ENCODE results near the gene CFAP300.
A peak's percentile ranks its signal among the peaks of the same experiment; 100 is the strongest.

Gene CFAP300

DNA sequence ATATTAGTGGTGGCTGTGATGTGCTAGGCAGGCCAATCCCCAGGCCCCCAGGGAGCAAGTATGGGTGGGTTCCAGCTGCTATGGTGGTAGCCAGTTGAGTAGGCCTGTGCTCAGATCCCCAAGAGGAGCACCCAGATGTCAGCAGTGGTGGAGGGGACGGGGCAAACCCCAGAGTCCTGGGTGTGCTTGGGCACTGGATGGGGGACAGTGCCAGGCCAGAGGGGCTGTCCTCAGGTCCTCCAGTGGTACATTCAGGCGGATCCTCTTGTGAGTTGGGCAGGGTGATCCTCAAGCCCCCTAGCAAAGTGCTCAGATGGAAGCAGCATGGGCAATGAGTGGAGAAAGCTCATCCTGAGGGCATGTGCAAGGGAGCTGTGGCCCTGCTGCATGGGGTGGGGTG, 26.0 kb downstream of the CFAP300 start:
- DNase-seq: no peak

GRCh38 chr11:102079625-102080024, 32.4 kb downstream of the CFAP300 start:
- DNase-seq: no peak

DNA sequence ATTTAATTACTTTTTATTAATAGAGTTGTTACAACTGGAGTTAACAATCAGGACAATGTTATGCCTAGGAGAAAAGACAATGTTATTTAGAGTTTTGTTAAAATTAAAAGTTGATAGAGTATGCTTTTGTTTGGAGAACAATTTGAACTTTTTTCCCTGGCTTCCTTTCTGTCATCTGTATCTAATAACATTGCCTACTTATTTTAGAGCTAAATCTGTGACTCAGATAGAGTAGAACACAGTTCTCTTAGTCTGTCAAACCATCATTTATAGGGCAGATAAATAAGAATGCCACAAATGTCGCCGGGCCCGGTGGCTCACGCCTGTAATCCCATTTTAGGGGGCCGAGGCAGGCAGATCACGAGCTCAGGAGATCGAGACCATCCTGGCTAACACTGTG, 34.1 kb downstream of the CFAP300 start:
- no peak for DNase-seq

DNA sequence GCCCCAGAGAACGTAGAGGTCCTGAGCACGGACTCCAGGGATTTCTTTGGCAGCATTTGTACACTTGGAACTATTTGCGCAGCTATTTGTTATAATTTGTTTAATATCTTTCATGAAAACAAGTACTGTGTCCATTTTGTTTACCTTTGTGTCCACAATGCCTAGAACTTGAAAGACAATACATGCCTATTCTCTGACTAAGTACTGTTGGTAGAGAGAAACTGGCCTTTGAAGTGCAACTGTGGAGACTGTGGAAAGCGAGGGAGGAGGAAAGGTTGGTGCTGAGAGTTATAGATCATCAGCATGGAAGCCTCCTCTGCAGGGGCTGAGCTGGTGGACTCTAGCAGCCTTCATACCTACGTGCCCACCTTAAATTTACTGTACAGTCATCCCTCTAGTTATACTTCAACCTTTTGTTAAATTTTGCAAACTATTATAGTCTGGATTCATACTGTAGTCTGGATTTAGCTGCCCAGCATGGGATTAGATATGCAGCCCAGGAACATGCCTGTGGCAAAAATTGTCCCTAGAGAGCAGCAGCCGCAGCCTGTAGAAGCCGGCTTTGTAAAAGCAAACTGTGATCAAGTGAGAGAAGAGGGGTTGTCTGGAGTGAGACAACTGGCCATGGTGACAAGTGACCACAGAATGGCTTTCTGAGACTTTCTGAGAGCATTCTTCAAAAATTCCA, 38.8 kb downstream of the CFAP300 start:
- no peak for DNase-seq

GRCh38 chr11:102097186-102097585, 49.9 kb downstream of the CFAP300 start:
- DNase-seq: no peak

DNA sequence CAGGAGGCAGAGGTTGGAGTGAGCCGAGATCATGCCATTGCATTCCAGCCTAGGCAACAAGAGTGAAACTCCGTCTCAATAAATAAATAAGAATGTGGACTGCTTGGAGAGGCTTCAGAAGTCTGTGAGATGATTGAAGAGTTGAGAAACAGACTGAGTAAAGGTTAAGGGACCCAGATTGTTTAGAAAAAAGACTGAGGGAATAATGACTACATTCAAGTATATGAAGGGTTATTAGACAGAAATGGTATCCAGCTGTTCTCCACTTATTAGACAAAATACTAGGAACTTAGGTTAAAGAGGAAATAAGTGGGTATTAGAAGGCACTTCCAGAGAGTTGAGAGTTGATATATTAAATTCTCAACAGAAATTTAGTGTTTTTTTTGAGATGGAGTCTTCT, 52.5 kb downstream of the CFAP300 start:
- no peak for DNase-seq

- no peak for DNase-seq
Observed at GRCh38 chr11:102108734-102109440, 61.6 kb downstream of the CFAP300 start.

DNA sequence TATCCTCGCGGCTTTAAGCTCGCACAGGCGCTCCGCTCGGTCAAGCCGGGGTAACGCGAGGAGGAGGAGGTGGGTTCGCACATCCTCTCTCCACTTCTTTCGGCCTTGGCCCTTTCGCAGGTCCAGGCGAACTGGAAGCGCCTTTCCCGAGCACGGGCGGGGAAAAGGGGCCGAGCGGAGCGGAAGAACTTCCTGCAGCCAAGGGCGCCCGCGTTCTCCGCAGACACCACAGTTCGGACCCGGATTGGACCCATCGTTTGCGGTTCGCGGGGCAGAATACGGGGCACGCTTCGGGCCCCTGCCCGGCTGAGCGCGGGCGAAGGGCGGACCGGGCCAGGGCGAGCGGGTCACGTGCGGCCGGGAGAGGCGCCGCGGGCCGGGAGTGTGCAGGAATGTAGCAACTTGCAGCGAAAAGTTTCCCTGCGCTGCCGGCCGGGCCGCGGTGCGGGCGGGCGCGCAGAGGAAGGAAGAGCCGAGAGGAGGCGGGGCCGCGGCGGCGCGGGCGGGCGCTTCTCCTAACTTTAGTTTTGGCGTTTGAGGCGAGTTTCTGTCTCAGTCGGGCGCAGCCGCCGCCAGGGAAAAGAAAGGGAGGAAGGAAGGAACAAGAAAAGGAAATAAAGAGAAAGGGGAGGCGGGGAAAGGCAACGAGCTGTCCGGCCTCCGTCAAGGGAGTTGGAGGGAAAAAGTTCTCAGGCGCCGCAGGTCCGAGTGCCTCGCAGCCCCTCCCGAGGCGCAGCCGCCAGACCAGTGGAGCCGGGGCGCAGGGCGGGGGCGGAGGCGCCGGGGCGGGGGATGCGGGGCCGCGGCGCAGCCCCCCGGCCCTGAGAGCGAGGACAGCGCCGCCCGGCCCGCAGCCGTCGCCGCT, 62.9 kb downstream of the CFAP300 start, which contains the start of gene YAP1:
Gene YAP1 (plus strand): TSS at position 552 of the 865 bp plus-strand sequence. CDS start 402 bp downstream, outside the sequence.
- peak; percentile 41 for DNase-seq

DNA sequence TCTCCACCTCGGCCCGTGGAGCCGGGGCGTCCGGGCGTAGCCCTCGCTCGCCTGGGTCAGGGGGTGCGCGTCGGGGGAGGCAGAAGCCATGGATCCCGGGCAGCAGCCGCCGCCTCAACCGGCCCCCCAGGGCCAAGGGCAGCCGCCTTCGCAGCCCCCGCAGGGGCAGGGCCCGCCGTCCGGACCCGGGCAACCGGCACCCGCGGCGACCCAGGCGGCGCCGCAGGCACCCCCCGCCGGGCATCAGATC, 63.4 kb downstream of the CFAP300 start:
- no peak for DNase-seq

DNA sequence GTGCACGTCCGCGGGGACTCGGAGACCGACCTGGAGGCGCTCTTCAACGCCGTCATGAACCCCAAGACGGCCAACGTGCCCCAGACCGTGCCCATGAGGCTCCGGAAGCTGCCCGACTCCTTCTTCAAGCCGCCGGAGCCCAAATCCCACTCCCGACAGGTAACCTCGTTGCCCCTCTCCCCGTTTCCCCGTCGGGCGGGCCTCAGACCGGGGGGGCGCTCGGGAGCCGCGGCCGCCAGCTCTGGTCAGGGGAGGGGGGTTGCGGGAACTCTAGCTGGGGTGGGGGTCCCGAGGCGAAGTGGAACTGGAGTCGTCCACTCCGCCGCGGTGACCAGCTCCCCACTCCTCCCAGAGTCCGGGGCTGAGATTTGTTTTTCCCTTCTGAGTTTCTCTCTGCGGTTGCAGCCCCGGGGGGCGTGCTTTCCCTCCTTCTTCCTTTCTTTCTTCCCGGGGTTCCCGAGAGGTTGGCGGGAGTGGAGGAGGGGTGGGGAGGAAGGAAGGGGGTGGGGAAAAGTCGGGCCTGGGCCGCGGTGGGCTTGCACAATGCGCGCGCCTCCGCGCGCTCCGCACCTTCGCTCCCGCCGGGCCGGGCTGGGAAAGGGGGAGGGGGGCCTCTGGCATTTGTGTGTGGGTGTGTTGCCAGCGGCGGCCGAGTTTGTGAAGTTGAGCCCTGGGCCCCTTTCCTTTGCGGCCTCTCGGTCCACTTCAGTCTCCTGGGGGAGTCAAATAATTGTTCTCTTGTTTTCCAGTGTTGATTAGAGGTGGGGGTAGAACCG, 64.0 kb downstream of the CFAP300 start:
- DNase-seq: peak; percentile 24

DNA sequence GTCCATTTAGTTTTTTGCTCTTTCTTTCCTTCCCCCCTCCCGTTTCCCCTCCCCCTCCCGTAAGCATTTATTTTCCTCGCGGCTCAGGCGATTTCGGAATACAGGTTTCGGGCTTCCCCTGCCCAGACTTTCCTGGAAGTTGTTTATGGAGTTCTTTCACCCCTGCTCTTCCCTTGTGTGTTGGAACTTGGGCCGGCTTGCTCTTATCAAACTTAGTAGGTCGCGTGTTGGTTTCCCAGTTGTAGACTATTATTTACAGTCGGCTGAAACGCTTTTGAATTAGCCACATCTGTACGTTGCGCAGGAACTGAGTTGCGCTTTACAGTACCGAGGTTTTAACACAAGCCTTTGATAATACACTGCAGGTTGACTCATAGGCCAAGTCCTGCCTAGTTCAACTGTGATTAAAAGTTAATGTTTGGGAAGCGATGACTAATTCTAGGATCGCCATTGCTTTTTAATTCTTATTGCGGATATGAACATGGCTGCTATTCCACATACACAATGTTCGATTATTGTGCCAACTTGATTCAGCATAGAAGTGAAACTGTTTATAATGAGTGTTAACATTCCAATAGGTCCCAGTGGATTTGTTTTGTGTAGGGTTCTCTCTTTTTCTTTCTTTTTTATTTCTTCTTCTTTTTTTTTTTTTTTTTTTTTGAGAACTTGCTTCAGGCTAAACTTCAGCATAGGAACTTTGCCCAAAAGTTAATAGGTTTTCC, 64.7 kb downstream of the CFAP300 start:
- DNase-seq: no peak

DNA sequence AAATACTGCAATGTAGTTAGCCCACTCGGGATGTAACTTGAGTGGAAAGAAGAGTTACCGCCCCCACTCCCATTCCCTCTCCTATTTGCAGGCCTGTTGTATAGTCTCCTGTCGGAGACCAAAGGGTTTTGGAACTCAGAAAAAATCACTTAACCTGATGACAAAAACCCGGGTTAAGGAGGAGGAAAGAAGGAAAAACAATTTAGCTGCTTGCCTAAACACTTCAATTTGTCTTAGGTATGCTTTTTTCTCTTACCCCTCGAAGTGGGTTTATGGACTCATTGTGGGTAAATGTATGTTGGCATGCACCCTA, 65.2 kb downstream of the CFAP300 start:
- DNase-seq: no peak

GRCh38 chr11:102114032-102114431, 66.8 kb downstream of the CFAP300 start:
- no peak for DNase-seq

DNA sequence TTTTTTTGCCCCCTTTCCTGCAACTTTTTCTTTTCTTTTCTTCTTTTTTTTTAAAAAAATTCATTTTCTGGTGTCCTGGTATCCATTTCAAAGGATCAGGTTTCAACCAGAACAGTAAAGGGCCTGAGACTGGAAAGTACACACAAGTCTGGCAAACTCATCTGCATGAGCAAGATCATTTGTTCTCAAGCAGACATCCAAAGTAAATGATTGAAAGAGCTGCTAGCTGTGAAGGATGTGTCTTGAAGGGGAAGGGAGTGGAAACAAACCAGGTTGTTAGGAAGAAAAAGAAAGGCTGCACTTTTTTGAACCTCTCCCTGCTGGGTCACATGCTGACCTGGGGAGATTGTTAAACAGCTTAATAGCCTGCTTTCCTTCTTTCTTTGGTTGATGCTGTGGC, 68.3 kb downstream of the CFAP300 start:
- DNase-seq: no peak

DNA sequence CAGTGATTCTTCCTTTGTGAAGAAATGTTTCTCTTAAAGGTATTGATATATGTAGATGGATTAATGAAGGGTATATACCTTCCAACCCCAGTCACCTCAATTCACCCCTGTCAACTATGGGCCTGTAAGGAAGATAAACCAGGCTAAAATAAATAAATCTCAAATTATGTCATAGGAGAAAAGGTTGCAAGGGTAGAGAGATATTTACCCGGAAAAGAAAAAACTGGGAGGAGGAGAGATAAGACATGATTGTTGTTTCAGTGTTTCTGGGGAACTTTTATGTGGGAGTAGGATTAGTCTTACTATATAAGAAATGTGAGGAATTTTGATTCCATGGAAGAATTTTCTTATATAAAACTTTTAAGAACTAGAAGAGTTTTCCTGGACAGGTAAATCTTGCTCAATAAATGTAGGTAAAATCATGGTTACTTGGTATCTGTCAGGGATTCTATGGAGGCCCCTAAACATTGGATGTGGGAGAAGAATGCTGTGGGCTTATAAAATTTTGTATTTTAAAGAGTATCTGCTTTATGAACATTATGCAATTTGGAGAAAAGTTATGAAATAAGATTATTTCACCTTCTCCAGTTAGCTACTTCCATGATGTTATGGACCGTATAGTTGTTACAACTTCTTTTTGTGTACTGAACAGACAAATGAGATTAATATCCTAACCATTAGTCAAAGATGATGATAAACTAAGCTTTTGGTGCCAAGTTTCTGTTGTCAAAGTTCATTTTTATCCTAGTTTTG, 69.4 kb downstream of the CFAP300 start:
- DNase-seq: no peak

DNA sequence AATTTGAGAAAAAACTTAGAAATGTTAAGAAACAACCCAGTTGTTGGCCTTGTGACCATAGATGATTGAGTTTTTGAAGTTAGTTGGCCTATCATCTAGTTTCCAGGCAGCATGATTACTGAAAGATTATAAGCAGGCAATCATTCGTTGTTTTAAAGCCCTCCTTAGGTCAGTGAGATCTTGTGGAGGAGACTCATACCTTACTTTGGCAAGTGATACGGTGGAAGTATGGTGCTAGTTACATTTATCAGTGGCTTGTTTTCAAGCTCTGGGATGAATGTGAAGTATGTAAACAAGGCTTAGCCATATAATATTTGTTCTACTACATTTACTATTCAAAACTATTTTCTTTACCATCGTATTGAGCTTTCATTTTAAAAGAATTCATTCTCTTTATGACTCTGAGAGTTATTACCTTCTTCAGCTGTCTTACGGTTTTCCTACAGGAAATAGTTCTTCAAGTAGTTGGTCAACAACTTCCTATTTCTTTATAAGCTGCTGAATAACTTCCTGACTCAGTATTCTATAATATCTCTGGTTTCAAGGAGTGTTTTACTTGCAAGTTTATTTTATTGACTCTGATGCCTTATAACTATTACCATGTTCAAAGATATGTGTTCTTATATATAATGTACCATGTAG, 70.4 kb downstream of the CFAP300 start:
- no peak for DNase-seq

- peak; percentile 68 for DNase-seq
Observed at GRCh38 chr11:102118937-102119336, 71.7 kb downstream of the CFAP300 start.

DNA sequence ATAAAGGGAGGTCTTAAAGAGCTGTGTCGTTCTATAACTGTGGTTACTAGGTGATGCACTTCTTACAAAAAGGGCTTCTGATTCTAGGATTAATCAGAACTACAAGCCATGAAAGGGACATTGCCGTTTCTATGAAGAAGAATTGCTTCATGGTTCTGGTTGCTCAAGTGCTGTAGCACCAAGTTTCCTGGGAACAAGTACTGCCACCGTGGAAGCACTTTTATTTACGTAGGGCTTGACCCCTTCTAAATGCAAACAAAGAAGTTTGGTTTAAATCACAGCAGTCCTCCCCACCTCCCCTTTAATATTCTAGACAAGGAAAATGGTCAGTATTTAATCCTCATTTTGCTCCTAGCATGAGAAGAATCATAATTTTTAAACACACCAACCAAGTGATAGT, 72.8 kb downstream of the CFAP300 start:
- DNase-seq: peak; percentile 42

GRCh38 chr11:102120437-102120973, 73.3 kb downstream of the CFAP300 start:
- no peak for DNase-seq

- DNase-seq: no peak
Observed at GRCh38 chr11:102121329-102121728, 74.1 kb downstream of the CFAP300 start.

Measured in NCI-H345 (cell line).